Liver (tissue), 3 donors: ENCODE results near the gene CBX5.
"Not testable (repeated sequence)": the region's sequence is repeated elsewhere in the genome, so short reads cannot be mapped to it uniquely, and the experiment has no call there.

Source experiments
- EGR1 ChIP-seq, 2 donors: IDR thresholded peaks; 2 replicates each; pipeline ENCODE4 v1.6.1; 2016 to 2018; ENCODE audit warnings: antibody characterized with exemption in 2 of 2, low read depth in 2 of 2
- HNF4A ChIP-seq, 2 donors: conservative IDR thresholded peaks; 2 replicates each; pipeline ENCODE4 v1.6.1; 2016; ENCODE audit warnings: antibody characterized with exemption in 2 of 2, mild to moderate bottlenecking in 2 of 2
- RAD21 ChIP-seq, 2 donors: IDR thresholded peaks; 2 replicates each; pipeline ENCODE4 v1.6.1; 2016; ENCODE audit warnings: antibody characterized with exemption in 2 of 2, mild to moderate bottlenecking in 2 of 2
- RXRA ChIP-seq, 2 donors: IDR thresholded peaks; 2 replicates each; pipeline ENCODE4 v1.6.1; 2017 to 2018; ENCODE audit warnings: antibody characterized with exemption in 2 of 2, mild to moderate bottlenecking in 1 of 2
- SP1 ChIP-seq: IDR thresholded peaks from 2 replicates; pipeline ENCODE4 v1.6.1; 2018; ENCODE audit warnings: antibody characterized with exemption, mild to moderate bottlenecking
- TAF1 ChIP-seq: conservative IDR thresholded peaks from 2 replicates; pipeline ENCODE4 v1.6.1; 2016; ENCODE audit warnings: antibody characterized with exemption, mild to moderate bottlenecking
- ZBTB33 ChIP-seq: IDR thresholded peaks from 2 replicates; pipeline ENCODE4 v1.6.1; 2016; ENCODE audit warnings: antibody characterized with exemption
- TF ChIP-seq, protein P1 (sequence below): IDR thresholded peaks from 2 replicates; pipeline ENCODE4 v1.6.1; 2016; ENCODE audit warnings: antibody characterized with exemption
- TF ChIP-seq, protein P2 (sequence below): fragments of 150-350 bp; IDR thresholded peaks from 2 replicates; pipeline ENCODE4 v1.5.1; 2017; ENCODE audit warnings: improper control_type of control experiment, low read depth, low read length; ENCODE audit not compliant: missing input control
- donor health status: healthy.
- donor health status: healthy.

DNA sequence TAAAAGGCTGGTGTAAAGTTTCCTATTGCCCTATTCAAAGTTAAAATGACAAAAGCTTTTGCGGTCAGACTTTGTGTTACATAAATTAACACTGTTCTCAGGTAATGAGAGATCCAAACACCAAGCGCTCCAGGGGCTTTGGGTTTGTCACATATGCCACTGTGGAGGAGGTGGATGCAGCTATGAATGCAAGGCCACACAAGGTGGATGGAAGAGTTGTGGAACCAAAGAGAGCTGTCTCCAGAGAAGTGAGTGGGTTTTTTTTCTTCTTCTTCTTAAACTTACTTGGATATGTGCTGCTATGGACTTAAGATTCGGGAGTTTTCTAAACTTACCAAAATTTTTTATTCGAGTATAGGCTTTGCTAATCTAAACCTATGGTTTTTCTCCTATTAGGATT, 1.8 kb upstream of the CBX5 start:
- TF ChIP-seq RXRA (IDR thresholded peaks at IDR 0.05); SP1; RAD21 (IDR thresholded peaks at IDR 0.05); ZBTB33; TAF1; EGR1 (IDR thresholded peaks at IDR 0.05; ENCODE audit: low read depth in 2 of 2); HNF4A (conservative IDR thresholded peaks at IDR 0.05): not testable (repeated sequence)
- TF ChIP-seq, protein P1, sequence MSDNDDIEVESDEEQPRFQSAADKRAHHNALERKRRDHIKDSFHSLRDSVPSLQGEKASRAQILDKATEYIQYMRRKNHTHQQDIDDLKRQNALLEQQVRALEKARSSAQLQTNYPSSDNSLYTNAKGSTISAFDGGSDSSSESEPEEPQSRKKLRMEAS = not testable (repeated sequence)
- TF ChIP-seq, protein P2, sequence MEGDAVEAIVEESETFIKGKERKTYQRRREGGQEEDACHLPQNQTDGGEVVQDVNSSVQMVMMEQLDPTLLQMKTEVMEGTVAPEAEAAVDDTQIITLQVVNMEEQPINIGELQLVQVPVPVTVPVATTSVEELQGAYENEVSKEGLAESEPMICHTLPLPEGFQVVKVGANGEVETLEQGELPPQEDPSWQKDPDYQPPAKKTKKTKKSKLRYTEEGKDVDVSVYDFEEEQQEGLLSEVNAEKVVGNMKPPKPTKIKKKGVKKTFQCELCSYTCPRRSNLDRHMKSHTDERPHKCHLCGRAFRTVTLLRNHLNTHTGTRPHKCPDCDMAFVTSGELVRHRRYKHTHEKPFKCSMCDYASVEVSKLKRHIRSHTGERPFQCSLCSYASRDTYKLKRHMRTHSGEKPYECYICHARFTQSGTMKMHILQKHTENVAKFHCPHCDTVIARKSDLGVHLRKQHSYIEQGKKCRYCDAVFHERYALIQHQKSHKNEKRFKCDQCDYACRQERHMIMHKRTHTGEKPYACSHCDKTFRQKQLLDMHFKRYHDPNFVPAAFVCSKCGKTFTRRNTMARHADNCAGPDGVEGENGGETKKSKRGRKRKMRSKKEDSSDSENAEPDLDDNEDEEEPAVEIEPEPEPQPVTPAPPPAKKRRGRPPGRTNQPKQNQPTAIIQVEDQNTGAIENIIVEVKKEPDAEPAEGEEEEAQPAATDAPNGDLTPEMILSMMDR = not testable (repeated sequence)
